CD4-positive, alpha-beta memory T cell (primary cell): Measurements from ENCODE around the gene GRK5. TPM values are rescaled to one million over a fixed set of nuclear protein-coding genes. Genes with fewer than 3 reads are reported as not detected.

Experiments used
- CTCF ChIA-PET: fragments of 350-600 bp; sonication (Branson Sonifier 250); formaldehyde crosslinking; loops from one replicate; lab custom pipeline; 2021; ENCODE audit warnings: inconsistent platforms; ENCODE audit not compliant: partially characterized antibody; lab: Charles Lee
- POLR2A ChIA-PET: fragments of 350-600 bp; sonication (Branson Sonifier 250); formaldehyde crosslinking; loops from one replicate; lab custom pipeline; 2021; ENCODE audit not compliant: partially characterized antibody; lab: Charles Lee
- DNase-seq, 5 donors: peaks; one replicate each; pipeline versions ENCODE4 v3.0.0 to v3.0.0-alpha.2; 2020 to 2022; ENCODE audit warnings: mixed read lengths in 1 of 5
- H3K27ac ChIP-seq: one replicate; pipeline ENCODE4 v1.7.0; 2013; ENCODE audit warnings: low read depth, low read length
- H3K27me3 ChIP-seq: 2 replicates; pipeline ENCODE4 v1.7.0; 2013; ENCODE audit warnings: mild to moderate bottlenecking, low read length, moderate library complexity; ENCODE audit not compliant: insufficient read depth
- H3K36me3 ChIP-seq: 2 replicates; pipeline ENCODE4 v1.7.0; 2013; ENCODE audit warnings: mild to moderate bottlenecking, low read length, moderate library complexity; ENCODE audit not compliant: insufficient read depth
- H3K4me1 ChIP-seq: 2 replicates; pipeline ENCODE4 v1.7.0; 2013; ENCODE audit warnings: mild to moderate bottlenecking, low read length, moderate library complexity; ENCODE audit not compliant: insufficient read depth
- H3K4me3 ChIP-seq, 2 donors: one replicate each; pipeline ENCODE4 v1.7.0; 2013; ENCODE audit warnings: low read length in 2 of 2, mild to moderate bottlenecking in 1 of 2
- H3K9me3 ChIP-seq, 2 donors: one replicate each; pipeline ENCODE4 v1.7.0; 2013; ENCODE audit warnings: low read length in 2 of 2, control low read depth in 1 of 2; ENCODE audit not compliant: control insufficient read depth in 1 of 2
- H3K27ac Mint-ChIP-seq, 7 donors: one replicate each; pipeline ENCODE4 v1.8.0; 2020 to 2021; ENCODE audit warnings: mixed read lengths in 7 of 7, mild to moderate bottlenecking in 6 of 7, inconsistent platforms in 3 of 7, moderate library complexity in 3 of 7
- H3K27me3 Mint-ChIP-seq, 2 donors: one replicate each; pipeline ENCODE4 v1.8.0; 2020 to 2021; ENCODE audit warnings: mixed read lengths in 2 of 2
- H3K36me3 Mint-ChIP-seq, 2 donors: one replicate each; pipeline ENCODE4 v1.8.0; 2020 to 2021; ENCODE audit warnings: mixed read lengths in 2 of 2, inconsistent platforms in 1 of 2, mild to moderate bottlenecking in 1 of 2
- H3K4me1 Mint-ChIP-seq, 4 donors: one replicate each; pipeline ENCODE4 v1.8.0; 2020 to 2021; ENCODE audit warnings: mixed read lengths in 4 of 4, mild to moderate bottlenecking in 1 of 4
- H3K4me3 Mint-ChIP-seq, 8 donors: one replicate each; pipeline ENCODE4 v1.8.0; 2020 to 2021; ENCODE audit warnings: mixed read lengths in 8 of 8, mild to moderate bottlenecking in 7 of 8, moderate library complexity in 6 of 8, inconsistent platforms in 3 of 8
- H3K9me3 Mint-ChIP-seq, 8 donors: one replicate each; pipeline ENCODE4 v1.8.0; 2020 to 2021; ENCODE audit warnings: mixed read lengths in 8 of 8, mild to moderate bottlenecking in 5 of 8, inconsistent platforms in 3 of 8, moderate library complexity in 1 of 8
- intact Hi-C: fragments of 100-400 bp; cut with micrococcal nuclease; formaldehyde crosslinking; loops from one replicate; pipeline ENCODE4 v1.15.1; 2023
- polyA plus RNA-seq, 2 donors: library from polyadenylated mRNA; unstranded; fragments of 300-500 nt; fragmentation: Illumina TruSeq; gene quantifications; one replicate each; pipeline ENCODE4 v1.2.3, GENCODE V29; 2021
- total RNA-seq, 2 experiments: library from RNA; stranded (reverse); gene quantifications; one replicate each; pipeline ENCODE4 v1.2.3, GENCODE V29; 2021

The GRK5 gene
- total and polyA plus RNA-seq, 4 experiments from 2014 or later, result 7.6 to 27.9 (median 18.6) TPM

DNA sequence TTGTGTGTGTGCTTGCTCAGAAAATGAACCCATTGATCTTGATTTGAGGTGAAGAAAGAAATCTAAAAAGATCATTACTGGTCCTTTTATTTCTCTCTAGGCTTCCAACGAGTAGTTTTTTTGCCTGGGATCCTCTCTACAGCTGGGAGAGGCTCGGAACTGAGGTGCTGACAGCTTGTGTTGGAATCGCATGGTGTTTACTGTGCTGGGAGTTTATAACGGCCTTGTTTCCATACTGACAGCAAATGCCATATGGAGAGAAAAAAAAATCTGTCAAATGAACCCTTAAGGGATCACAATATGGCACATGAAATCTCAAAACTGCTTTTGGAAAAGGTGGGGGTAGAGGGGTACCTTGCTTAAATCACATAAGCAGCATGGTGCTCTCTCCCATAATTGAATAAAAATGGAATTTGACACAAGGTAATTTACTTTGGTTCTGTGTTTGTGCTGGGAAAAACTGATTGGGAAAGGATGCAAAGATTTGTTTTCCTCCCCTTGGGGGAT is 170.1 kb downstream of the GRK5 start:
- no peak overlapping the region for H3K4me3 ChIP-seq
- ChIA-PET POLR2A (no interaction called here), CTCF (no interaction called here)
- no peaks in the 10 kb centered on the region for H3K4me1 ChIP-seq
- peaks cover 6% of the 10 kb centered on the region for H3K36me3 ChIP-seq
- Mint-ChIP-seq H3K36me3 (peaks cover 19 to 25% of the 10 kb centered on the region in 2 donors), H3K27ac (peak overlapping the region in 2 of 7 donors; percentile 31 to 56), H3K4me3 (no peak overlapping the region), H3K9me3 (no peaks in the 10 kb centered on the region), H3K27me3 (no peaks in the 10 kb centered on the region), H3K4me1 (peaks cover 15 to 29% (median 22%) of the 10 kb centered on the region in 4 donors)
- H3K27ac ChIP-seq, result no peak overlapping the region
- no peaks in the 10 kb centered on the region for H3K9me3 ChIP-seq
- intact Hi-C loops, result no loop called here
- H3K27me3 ChIP-seq, result no peaks in the 10 kb centered on the region
- DNase-seq, result no peak

DNA sequence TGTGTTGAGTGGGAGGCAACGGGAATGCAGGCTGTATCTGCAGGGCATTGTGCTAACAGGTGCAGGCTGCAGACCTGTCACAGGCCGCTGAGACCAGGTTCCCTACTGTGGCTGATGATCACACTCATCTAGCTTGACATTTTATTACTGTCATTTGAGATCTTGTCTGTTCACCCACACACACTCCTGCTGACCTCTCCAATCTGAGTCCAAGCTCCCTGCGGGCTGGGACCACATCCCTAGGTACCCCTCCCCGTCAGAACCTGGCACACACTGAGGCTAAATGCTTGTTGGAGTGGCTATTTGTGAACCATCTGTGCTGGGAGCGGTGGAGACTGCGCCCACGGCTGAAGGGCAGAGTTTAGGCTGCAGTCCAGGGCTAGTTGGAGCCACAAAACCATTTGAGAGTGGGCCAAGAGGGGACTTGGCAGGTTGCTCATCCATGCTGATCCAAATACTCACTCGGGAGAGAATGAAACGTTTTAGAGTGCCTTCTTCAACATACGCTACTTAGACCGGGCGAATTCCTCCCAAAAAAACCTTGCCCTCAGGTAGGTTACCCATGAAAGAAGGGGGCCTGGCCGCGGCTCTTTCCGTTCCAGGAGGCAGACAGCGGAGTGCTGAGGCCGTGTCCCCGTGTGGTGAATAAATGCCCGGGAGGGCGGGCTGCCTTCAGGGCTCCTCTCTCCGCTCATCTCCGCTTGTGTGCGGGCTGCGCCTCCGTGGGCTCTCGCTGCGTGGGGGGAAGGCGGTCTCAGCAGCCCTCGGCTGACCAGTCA is 170.8 kb downstream of the GRK5 start:
- H3K27ac Mint-ChIP-seq, result peak overlapping the region in 1 of 7 donors; percentile 3

DNA sequence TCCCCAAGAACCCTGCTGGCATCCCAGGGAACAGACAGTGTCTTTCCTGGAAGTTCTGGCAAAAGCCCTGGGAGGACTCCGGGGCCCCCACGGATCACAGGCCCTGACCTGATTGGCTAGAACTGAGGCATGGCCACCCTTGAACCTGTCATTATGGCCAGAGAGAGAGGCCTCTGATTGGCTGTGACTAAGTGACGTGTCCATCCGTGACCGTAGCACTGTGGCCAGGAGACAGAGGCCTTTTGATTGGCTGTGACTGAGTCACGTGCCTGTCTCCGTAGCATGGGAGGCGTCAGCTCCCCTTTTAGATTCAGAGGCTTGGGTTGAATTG is 171.3 kb downstream of the GRK5 start:
- Histone ChIP-seq H3K9me3 (no peaks in the 10 kb centered on the region), H3K36me3 (peaks cover 6% of the 10 kb centered on the region), H3K27me3 (no peaks in the 10 kb centered on the region), H3K4me1 (peaks cover 9% of the 10 kb centered on the region), H3K4me3 (no peak overlapping the region), H3K27ac (no peak overlapping the region)
- Mint-ChIP-seq H3K36me3 (peaks cover 29 to 34% of the 10 kb centered on the region in 2 donors), H3K4me3 (no peak overlapping the region), H3K27me3 (no peaks in the 10 kb centered on the region), H3K4me1 (peaks cover 21 to 31% (median 29%) of the 10 kb centered on the region in 4 donors), H3K9me3 (no peaks in the 10 kb centered on the region), H3K27ac (peak overlapping the region in 1 of 7 donors; percentile 11)
- DNase-seq, result no peak
- CTCF ChIA-PET, result no interaction called here
- intact Hi-C loops, result no loop called here
- POLR2A ChIA-PET, result no interaction called here

More for the DNA sequence above, 170.8 kb downstream of the GRK5 start:
- no peak overlapping the region for H3K4me3 ChIP-seq
- Mint-ChIP-seq H3K9me3 (no peaks in the 10 kb centered on the region), H3K27me3 (no peaks in the 10 kb centered on the region), H3K4me3 (no peak overlapping the region), H3K4me1 (peaks cover 16 to 30% (median 25%) of the 10 kb centered on the region in 4 donors), H3K36me3 (peaks cover 23 to 29% of the 10 kb centered on the region in 2 donors)
- intact Hi-C loops, result no loop called here
- H3K4me1 ChIP-seq, result peaks cover 4% of the 10 kb centered on the region
- ChIA-PET CTCF (no interaction called here), POLR2A (no interaction called here)
- no peak overlapping the region for H3K27ac ChIP-seq
- no peaks in the 10 kb centered on the region for H3K9me3 ChIP-seq
- DNase-seq, result no peak
- H3K27me3 ChIP-seq, result no peaks in the 10 kb centered on the region
- peaks cover 6% of the 10 kb centered on the region for H3K36me3 ChIP-seq

DNA sequence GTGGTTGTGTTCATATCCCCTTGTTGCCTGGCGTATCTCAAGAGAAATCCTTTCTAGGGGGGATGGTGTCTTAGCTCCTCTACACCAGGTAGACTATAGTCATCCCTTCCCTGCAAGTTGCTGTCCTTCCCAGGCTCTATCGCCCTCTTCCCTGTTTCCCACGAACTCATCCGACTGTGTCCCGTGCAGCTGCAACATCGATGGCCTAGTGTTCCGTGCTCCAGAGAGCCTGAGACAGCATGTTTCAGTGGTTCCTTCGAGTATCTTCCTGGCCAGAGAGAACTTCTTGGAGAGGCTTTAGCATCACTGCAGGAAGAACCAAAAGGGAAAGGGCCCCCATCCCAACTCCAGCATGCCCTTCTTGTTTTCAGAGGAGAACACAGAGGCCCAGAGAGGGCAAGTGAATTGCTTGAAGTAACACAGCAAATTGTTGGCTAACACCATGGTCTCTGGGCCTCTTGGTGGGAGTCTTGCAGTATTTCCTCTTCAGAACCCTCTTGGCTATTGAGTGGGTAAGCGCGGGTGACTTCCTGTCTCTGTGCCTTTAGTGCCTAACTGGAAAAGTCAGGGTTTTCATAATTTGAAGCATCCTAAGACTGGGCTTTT is 172.2 kb downstream of the GRK5 start:
- H3K36me3 ChIP-seq, result peaks cover 6% of the 10 kb centered on the region
- H3K27ac ChIP-seq, result no peak overlapping the region
- no peak for DNase-seq
- intact Hi-C loops, result no loop called here
- ChIA-PET POLR2A (no interaction called here), CTCF (no interaction called here)
- H3K27me3 ChIP-seq, result no peaks in the 10 kb centered on the region
- peaks cover 16% of the 10 kb centered on the region for H3K4me1 ChIP-seq
- Mint-ChIP-seq H3K4me1 (peaks cover 26 to 39% (median 32%) of the 10 kb centered on the region in 4 donors), H3K27ac (peak overlapping the region in 5 of 7 donors; percentile 11 to 56 (median 39)), H3K27me3 (no peaks in the 10 kb centered on the region), H3K4me3 (no peak overlapping the region), H3K9me3 (no peaks in the 10 kb centered on the region), H3K36me3 (peaks cover 34 to 41% of the 10 kb centered on the region in 2 donors)
- no peaks in the 10 kb centered on the region for H3K9me3 ChIP-seq
- H3K4me3 ChIP-seq, result no peak overlapping the region

DNA sequence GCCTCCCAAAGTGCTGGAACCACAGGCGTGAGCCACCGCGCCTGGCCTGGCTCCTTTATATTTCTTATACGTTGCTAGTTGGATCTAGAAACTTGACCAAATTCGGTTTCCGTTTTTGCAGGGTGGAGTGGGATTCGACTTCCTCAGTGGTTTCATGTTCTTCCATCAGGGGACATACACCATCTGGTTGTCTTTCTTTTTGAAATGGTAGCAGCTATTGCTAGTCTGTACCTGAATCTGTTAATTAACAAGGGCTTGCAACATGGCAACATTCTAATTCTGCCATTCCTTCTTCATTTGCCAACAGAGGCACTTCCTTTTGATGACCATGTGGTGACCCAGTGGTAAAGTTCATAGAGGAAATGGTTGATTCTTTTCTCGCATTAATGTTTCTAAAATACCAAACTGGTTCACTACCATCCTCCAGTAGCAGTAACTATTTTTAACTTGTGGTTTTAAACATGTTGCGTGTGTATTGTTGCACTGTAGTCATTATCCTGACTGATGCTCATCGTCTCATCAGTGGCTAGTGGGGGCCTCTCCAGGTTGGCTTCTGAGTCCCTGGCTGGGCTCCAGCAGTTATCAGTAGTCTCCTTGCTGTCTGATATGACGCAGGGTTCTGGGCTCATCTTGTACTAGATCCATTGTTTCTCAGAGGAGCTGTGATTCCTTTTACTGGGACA is 175.9 kb downstream of the GRK5 start:
- Histone ChIP-seq H3K4me3 (no peak overlapping the region), H3K36me3 (peaks cover 6% of the 10 kb centered on the region), H3K9me3 (no peaks in the 10 kb centered on the region), H3K27ac (no peak overlapping the region), H3K27me3 (no peaks in the 10 kb centered on the region), H3K4me1 (peaks cover 16% of the 10 kb centered on the region)
- ChIA-PET POLR2A (interaction anchor here (0.8 kb wide), 1 partner anchor 36 kb away, joined by 3 read pairs; no protein-coding TSS in a partner anchor), CTCF (no interaction called here)
- intact Hi-C loops, result no loop called here
- H3K4me1 Mint-ChIP-seq, result peaks cover 16 to 37% (median 27%) of the 10 kb centered on the region in 4 donors
- peaks cover 42 to 56% of the 10 kb centered on the region in 2 donors for H3K36me3 Mint-ChIP-seq
- peak overlapping the region in 5 of 7 donors; percentile 50 to 75 (median 68) for H3K27ac Mint-ChIP-seq
- peak in 1 of 5 donors; percentile 46 for DNase-seq
- no peaks in the 10 kb centered on the region for H3K27me3 Mint-ChIP-seq
- peak overlapping the region in 5 of 8 donors; percentile 1 to 47 (median 20) for H3K4me3 Mint-ChIP-seq
- no peaks in the 10 kb centered on the region for H3K9me3 Mint-ChIP-seq

DNA sequence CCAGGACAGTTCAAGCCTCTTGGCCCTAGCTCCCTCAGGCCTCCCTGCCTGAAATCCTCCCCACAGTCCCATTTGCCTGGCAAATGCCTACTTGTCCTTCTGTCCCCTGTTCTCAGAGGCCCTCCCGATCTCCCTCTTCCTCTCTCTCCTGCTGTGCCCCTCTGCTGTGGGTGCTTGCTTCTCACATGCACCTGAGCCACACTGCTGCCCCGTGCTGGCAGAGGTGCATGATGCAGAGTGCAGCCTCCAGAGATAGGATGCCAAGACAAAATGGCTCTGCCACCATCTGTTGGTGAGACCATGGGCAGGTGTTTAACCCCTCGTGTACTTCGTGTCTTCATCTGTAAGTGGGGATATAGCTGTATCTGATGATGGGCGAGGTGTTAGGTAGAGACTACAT is 176.8 kb downstream of the GRK5 start:
- H3K27ac Mint-ChIP-seq, result peak overlapping the region in 3 of 7 donors; percentile 44 to 78 (median 59)
- no peak for DNase-seq
- intact Hi-C loops, result no loop called here
- Histone ChIP-seq H3K36me3 (peaks cover 6% of the 10 kb centered on the region), H3K27me3 (no peaks in the 10 kb centered on the region), H3K9me3 (no peaks in the 10 kb centered on the region), H3K27ac (no peak overlapping the region), H3K4me3 (no peak overlapping the region), H3K4me1 (peaks cover 16% of the 10 kb centered on the region)
- H3K4me3 Mint-ChIP-seq, result no peak overlapping the region
- CTCF ChIA-PET, result no interaction called here
- POLR2A ChIA-PET, result interaction anchor here (0.8 kb wide), 1 partner anchor 35 kb away, joined by 3 read pairs; no protein-coding TSS in a partner anchor
- H3K4me1 Mint-ChIP-seq, result peaks cover 16 to 32% (median 25%) of the 10 kb centered on the region in 4 donors
- H3K9me3 Mint-ChIP-seq, result no peaks in the 10 kb centered on the region
- H3K27me3 Mint-ChIP-seq, result no peaks in the 10 kb centered on the region
- peaks cover 44 to 60% of the 10 kb centered on the region in 2 donors for H3K36me3 Mint-ChIP-seq

DNA sequence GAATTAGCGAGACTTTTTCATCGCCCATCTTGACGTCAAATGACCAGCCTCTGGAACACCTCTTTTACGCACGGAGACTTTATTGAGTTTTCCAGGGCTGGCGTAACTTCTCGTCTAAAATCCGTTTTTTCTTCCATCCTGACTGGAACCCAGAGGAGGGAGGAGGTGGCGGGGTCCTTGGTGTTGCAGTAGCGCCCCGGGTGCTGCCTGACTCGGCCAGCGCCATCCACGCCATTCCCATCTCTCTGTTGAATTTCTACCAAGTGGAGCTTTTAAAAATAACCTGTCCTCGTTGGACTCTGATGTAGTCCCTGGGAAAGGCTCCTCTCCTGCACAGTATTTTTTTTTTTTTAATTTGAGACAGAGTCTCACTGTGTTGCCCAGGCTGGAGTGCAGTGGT is 179.3 kb downstream of the GRK5 start:
- H3K27me3 ChIP-seq, result no peaks in the 10 kb centered on the region
- Mint-ChIP-seq H3K4me1 (peaks cover 13 to 34% (median 23%) of the 10 kb centered on the region in 4 donors), H3K4me3 (no peak overlapping the region), H3K27me3 (no peaks in the 10 kb centered on the region), H3K36me3 (peaks cover 39 to 48% of the 10 kb centered on the region in 2 donors), H3K9me3 (no peaks in the 10 kb centered on the region), H3K27ac (no peak overlapping the region)
- no peak overlapping the region for H3K27ac ChIP-seq
- H3K4me1 ChIP-seq, result peaks cover 16% of the 10 kb centered on the region
- CTCF ChIA-PET, result no interaction called here
- DNase-seq, result no peak
- intact Hi-C loops, result no loop called here
- H3K4me3 ChIP-seq, result no peak overlapping the region
- H3K9me3 ChIP-seq, result no peaks in the 10 kb centered on the region
- POLR2A ChIA-PET, result interaction anchor here (0.6 kb wide), 1 partner anchor 169 kb away, joined by 3 read pairs; no protein-coding TSS in a partner anchor
- peaks cover under 1% of the 10 kb centered on the region for H3K36me3 ChIP-seq
